Pancreas (tissue), 10 donors: ENCODE data around the gene ZNF333. TPM values are rescaled to one million over a fixed set of nuclear protein-coding genes. Genes with fewer than 3 reads are reported as not detected.
"Not testable (repeated sequence)": the region's sequence is repeated elsewhere in the genome, so short reads cannot be mapped to it uniquely, and the experiment has no call there.

Source experiments
- ATAC-seq, 4 donors: fragments of 200-7000 bp; cut with Tn5 transposase; one replicate each; pipeline versions ENCODE4 v1.8.0 to v1.9.1; 2020; ENCODE audit warnings: mild to moderate bottlenecking in 4 of 4, moderate library complexity in 4 of 4
- DNase-seq, 6 donors: peaks; one replicate each; pipeline ENCODE4 v3.0.0-alpha.2; 2020
- FAIRE-seq: peaks from 2 replicates; lab custom pipeline; 2012; peaks lifted over from hg19 to GRCh38; lab: Jason Lieb, UNC
- H3K27ac ChIP-seq, 4 donors: fragments of 200-600 bp; sonication (generic); 1 replicate in 3 of 4; 2 replicates in 1 of 4; pipeline versions ENCODE4 v1.5.0 to v1.8.0; 2020
- H3K27me3 ChIP-seq, 4 donors: fragments of 200-600 bp; one replicate each; pipeline ENCODE4 v1.8.0; 2021
- H3K36me3 ChIP-seq, 3 donors: fragments of 200-600 bp; sonication (generic) in 1 of 3; one replicate each; pipeline versions ENCODE4 v1.5.0 to v1.8.0; 2020 to 2021
- H3K4me1 ChIP-seq, 3 donors: fragments of 200-600 bp; one replicate each; pipeline ENCODE4 v1.8.0; 2021
- H3K4me3 ChIP-seq, 4 donors: fragments of 200-600 bp; sonication (generic) in 2 of 4; one replicate each; pipeline versions ENCODE4 v1.5.0 to v1.8.0; 2020 to 2021
- H3K9me3 ChIP-seq, 4 donors: fragments of 200-600 bp; one replicate each; pipeline ENCODE4 v1.8.0; 2021
- WGBS, 2 donors: extraction: QIAGEN DNeasy Blood & Tissue Kit; methylation state at CpG; one replicate each; pipeline ENCODE4 v1.1.7; 2013; 5-methylcytosine and 5-hydroxymethylcytosine counted together
- intact Hi-C, 3 donors: fragments of 100-400 bp; cut with DNase I; formaldehyde crosslinking; loops; one replicate each; pipeline versions ENCODE4 v1.11.1 to v1.14.2; 2022
- polyA plus RNA-seq, 2 donors: library from polyadenylated mRNA; stranded (reverse); fragments of 200-250 nt; gene quantifications; one replicate each; pipeline ENCODE4 v1.2.3, GENCODE V29; 2013
- total RNA-seq, 6 donors: library from RNA; stranded (reverse); fragmentation: NEBNext Ultra II Directional in 4 of 6; extraction: Animal tissue kit (Norgen Biotek cat#: 25700) in 4 of 6; gene quantifications; one replicate each; pipeline versions ENCODE4 v1.2.1 to v1.2.4, GENCODE V29; 2021 to 2023
- TF ChIP-seq, protein P1 (sequence below), 4 donors: fragments of 200-600 bp; sonication (generic) in 3 of 4; IDR thresholded peaks; one replicate each; pipeline versions ENCODE4 v1.5.0 to v1.8.0; 2021; ENCODE audit warnings: antibody characterized with exemption in 4 of 4
- donor health status: healthy with polysubstance abuse.
- donor health status: DM: no; HTN: no; CAD: no; lungs with moderate emphysema.
- donor health status: DM: no; HTN: no; CAD: no.
- donor health status: control.
- donor health status: control.
- donor health status: Bipolar disorder and iron deficiency.
- donor health status: DM: yes; HTN: yes; CAD: no.
- donor health status: DM: no; HTN: no; CAD: no.
- donor health status: DM: no; HTN: no; CAD: no.
- donor health status: DM: yes; HTN: yes; CAD: no.

The ZNF333 gene
- total and polyA plus RNA-seq, 8 donors = 5.4 to 14.4 (median 8.4) TPM

DNA sequence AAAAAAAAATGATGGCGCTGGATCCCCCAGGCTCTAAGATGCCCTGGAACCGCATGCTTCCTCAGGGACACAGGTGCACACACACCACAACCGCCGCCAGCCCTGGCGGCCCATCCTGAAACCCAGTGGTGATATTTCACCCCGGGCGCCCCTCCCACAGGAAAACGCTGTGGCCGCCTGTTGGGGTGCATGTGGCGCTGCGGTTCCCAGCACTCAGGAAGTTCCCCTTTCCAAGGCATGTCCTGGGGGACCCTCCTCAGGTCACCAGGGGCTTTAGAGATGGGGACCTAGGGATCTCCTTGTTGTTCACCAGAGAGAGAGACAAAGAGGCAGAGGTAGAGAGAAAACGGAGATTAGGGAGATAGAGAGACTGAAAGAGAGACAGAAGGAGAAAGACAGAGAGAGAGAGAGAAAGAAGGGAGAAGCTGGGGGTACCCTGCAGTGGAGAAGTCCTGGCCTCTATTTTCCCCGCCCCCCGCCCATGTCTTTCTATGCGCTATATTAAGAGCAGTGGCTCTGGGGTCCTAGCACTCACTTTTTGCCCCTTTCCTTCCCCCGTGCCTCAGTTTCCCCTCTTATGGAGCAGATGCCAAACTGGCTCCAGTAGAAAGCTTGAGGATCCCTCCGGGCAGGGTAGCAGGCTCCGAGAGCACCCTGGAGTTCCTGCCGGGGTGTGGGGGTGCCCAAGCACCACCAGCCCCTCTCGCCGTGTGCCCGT is 86.2 kb downstream of the ZNF333 start:
- Histone ChIP-seq H3K9me3 (no peaks in the 10 kb centered on the region), H3K4me3 (peak overlapping the region in 1 of 4 donors; percentile 23), H3K4me1 (no peaks in the 10 kb centered on the region), H3K27ac (no peak overlapping the region), H3K36me3 (no peaks in the 10 kb centered on the region), H3K27me3 (no peaks in the 10 kb centered on the region)
- FAIRE-seq (no peak), DNase-seq (no peak), ATAC-seq (peak in 1 of 4 donors; percentile 46)
- TF ChIP-seq, protein P1, sequence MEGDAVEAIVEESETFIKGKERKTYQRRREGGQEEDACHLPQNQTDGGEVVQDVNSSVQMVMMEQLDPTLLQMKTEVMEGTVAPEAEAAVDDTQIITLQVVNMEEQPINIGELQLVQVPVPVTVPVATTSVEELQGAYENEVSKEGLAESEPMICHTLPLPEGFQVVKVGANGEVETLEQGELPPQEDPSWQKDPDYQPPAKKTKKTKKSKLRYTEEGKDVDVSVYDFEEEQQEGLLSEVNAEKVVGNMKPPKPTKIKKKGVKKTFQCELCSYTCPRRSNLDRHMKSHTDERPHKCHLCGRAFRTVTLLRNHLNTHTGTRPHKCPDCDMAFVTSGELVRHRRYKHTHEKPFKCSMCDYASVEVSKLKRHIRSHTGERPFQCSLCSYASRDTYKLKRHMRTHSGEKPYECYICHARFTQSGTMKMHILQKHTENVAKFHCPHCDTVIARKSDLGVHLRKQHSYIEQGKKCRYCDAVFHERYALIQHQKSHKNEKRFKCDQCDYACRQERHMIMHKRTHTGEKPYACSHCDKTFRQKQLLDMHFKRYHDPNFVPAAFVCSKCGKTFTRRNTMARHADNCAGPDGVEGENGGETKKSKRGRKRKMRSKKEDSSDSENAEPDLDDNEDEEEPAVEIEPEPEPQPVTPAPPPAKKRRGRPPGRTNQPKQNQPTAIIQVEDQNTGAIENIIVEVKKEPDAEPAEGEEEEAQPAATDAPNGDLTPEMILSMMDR (IDR thresholded peaks at IDR 0.05) = no peak
- 5 to 10% methylated on average over 22 of the region's 22 CpGs for WGBS, 2 donors
- intact Hi-C loops = no loop called here

DNA sequence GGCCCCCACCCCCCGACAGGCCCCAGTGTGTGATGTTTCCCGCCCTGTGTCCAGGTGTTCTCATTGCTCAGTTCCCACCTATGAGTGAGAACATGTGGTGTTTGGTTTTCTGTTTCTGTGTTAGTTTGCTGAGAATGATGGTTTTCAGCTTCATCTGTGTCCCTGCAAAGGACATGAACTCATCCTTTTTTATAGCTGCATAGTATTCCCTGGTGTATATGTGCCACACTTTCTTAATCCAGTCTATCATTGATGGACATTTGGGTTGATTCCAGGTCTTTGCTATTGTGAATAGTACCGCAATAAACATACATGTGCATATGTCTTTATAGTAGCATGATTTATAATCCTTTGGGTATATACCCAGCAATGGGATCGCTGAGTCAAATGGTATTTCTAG is 87.8 kb downstream of the ZNF333 start:
- H3K36me3 ChIP-seq, H3K9me3 ChIP-seq, H3K4me3 ChIP-seq, intact Hi-C loops, H3K4me1 ChIP-seq, ATAC-seq, H3K27me3 ChIP-seq, H3K27ac ChIP-seq, FAIRE-seq, DNase-seq: not testable (repeated sequence)
- WGBS, 2 donors = 69 to 74% methylated on average over 4 of the region's 4 CpGs

GRCh38 chr19:14778110-14778845 is 88.4 kb downstream of the ZNF333 start, which contains the start of gene ADGRE2:
Gene ADGRE2, minus strand, starts transcription at chr19:14778560. Its CDS starts 1,804 bp downstream, at chr19:14776756.
- intact Hi-C loops, H3K36me3 ChIP-seq, H3K4me3 ChIP-seq, H3K4me1 ChIP-seq, ATAC-seq, H3K9me3 ChIP-seq, H3K27ac ChIP-seq, DNase-seq, FAIRE-seq, H3K27me3 ChIP-seq: not testable (repeated sequence)
- 63 to 71% methylated on average over 12 of the region's 12 CpGs for WGBS, 2 donors

- H3K9me3 ChIP-seq = no peaks in the 10 kb centered on the region
- H3K4me3 ChIP-seq = no peak overlapping the region
- H3K4me1 ChIP-seq = no peaks in the 10 kb centered on the region
- DNase-seq (no peak), ATAC-seq (no peak), FAIRE-seq (no peak)
- H3K27me3 ChIP-seq = no peaks in the 10 kb centered on the region
- TF ChIP-seq, protein P1 (IDR thresholded peaks at IDR 0.05) = no peak
- no peaks in the 10 kb centered on the region for H3K36me3 ChIP-seq
- intact Hi-C loops = no loop called here
- 34 to 42% methylated on average over 5 of the region's 5 CpGs for WGBS, 2 donors
- no peak overlapping the region for H3K27ac ChIP-seq
Measured at GRCh38 chr19:14779151-14779550, 89.3 kb downstream of the ZNF333 start.

DNA sequence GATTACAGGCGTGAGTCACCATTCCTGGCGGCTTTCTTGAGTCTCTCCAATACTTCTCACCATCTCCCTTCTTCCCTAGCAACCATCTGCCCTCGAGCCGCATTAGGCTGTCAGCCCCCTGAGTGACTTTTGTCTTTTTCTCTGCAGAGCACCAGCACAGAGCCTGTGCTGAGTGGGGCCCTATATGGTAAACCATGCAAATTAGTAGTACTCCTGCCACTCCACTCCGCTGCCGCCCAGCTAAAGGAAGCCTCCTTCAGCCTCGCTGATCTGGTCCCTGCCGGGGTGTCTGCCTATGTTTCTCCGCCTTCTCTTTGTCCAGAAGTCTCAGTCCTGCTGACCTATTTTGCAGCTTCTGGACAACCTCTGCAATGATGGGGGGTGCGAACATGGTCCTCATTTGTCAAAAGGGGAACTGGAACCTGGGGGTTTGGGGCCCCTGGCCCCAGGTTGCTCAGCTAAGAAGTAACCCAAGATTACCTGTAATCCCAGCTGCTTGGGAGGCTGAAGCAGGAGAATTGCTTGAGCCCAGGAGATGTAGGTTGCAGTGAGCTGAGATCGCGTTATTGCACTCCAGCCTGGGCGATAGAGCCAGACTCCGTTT is 90.9 kb downstream of the ZNF333 start:
- H3K4me1 ChIP-seq, intact Hi-C loops, H3K27ac ChIP-seq, H3K4me3 ChIP-seq, H3K36me3 ChIP-seq, H3K9me3 ChIP-seq, DNase-seq, FAIRE-seq, H3K27me3 ChIP-seq, ATAC-seq: not testable (repeated sequence)
- WGBS, 2 donors = 58 to 71% methylated on average over 12 to 14 of the region's 14 CpGs

DNA sequence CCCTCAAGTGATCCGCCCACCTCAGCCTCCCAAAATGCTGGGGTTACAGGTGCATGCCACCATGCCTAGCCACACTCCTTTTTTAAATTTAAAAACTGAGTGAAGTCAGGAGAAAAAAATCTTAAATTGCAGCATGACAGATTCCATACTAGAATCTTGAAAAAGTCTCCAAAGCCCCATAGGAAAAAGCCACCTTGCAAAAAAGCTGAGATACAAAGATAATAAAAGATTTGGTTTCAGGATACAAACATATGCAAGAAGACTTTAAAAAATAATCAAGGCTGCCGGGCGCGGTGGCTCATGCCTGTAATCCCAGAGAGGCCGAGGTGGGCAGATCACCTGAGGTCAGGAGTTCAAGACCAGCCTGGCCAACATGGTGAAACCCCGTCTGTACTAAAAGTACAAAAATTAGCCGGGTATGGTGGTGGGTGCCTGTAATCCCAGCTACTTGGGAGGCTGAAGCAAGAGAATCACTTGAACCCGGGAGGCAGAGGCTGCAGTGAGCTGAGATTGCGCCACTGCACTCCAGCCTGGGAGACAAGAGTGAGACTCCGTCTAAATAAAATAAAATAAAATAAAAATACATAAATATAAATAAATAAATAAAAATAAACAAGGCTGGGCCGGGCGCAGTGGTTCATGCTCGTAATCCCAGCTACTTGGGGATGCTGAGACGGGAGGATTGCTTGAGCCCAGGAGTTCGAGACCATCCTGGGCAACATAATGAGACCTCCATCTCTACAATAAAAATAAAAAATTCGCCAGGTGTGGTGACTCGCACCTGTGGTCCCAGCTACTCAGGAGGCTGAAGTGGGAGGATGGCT is 92.1 kb downstream of the ZNF333 start:
- H3K27ac ChIP-seq, ATAC-seq, H3K4me1 ChIP-seq, FAIRE-seq, H3K27me3 ChIP-seq, H3K9me3 ChIP-seq, intact Hi-C loops, DNase-seq, H3K36me3 ChIP-seq, H3K4me3 ChIP-seq: not testable (repeated sequence)
- 72 to 79% methylated on average over 17 of the region's 17 CpGs for WGBS, 2 donors
